SIG-M5 (cell line): ENCODE measurements around the gene RFX2.
"Not testable (repeated sequence)": the region's sequence is repeated elsewhere in the genome, so short reads cannot be mapped to it uniquely, and the experiment has no call there.

Experiments
- DNase-seq: peaks from one replicate; lab custom pipeline; 2025; lab: John Stamatoyannopoulos, UW

The RFX2 gene

DNA sequence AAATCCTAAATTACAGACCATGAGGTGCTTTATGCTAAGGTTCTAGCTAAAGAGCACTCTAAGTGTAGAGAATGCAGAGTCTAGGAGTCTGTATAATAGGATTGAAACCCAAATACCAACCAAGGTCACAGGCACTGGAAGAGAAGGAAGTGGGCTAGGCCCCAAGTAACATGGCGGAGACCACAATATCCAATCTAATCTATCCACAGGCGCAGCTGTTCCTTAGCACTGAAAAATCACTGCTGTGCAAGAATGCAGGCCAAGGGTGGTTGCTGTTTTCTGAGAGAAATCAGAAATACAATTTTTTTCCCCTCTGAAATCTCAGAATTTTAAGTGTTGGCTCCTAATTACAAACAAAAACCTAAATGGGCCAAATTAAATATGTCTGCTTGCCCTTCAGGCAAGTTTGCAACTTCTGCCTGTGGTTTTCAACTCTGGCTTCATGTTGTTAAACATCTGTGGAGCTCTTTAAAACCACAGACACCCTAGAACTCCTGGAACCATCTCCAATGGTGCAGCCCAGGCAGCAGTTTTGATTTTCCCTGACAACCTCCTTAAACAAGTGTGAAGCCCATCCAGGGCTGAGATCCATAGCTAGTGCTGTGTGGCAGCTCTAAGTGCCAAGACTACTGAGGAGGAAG is 138.5 kb downstream of the RFX2 start:
- DNase-seq = no peak

DNA sequence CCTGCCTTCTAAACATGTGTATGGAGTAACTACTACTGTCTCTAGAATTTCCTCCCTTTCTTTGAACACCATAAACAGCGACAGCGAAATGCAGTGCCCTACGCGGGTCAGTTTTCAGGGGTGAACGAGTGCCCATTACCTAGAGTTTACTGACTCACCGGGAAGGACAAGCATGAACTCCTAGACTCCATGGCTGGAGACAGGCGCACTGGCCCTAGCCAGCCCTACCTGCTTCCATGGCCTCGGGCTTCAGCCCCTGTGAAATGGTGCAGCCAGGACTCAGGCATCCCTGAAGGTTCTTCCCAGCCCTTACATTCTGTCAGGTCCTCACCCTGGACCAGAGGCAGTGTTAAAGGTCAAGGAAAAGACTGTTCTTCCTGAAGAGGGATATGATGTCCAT is 140.8 kb downstream of the RFX2 start:
- no peak for DNase-seq

DNA sequence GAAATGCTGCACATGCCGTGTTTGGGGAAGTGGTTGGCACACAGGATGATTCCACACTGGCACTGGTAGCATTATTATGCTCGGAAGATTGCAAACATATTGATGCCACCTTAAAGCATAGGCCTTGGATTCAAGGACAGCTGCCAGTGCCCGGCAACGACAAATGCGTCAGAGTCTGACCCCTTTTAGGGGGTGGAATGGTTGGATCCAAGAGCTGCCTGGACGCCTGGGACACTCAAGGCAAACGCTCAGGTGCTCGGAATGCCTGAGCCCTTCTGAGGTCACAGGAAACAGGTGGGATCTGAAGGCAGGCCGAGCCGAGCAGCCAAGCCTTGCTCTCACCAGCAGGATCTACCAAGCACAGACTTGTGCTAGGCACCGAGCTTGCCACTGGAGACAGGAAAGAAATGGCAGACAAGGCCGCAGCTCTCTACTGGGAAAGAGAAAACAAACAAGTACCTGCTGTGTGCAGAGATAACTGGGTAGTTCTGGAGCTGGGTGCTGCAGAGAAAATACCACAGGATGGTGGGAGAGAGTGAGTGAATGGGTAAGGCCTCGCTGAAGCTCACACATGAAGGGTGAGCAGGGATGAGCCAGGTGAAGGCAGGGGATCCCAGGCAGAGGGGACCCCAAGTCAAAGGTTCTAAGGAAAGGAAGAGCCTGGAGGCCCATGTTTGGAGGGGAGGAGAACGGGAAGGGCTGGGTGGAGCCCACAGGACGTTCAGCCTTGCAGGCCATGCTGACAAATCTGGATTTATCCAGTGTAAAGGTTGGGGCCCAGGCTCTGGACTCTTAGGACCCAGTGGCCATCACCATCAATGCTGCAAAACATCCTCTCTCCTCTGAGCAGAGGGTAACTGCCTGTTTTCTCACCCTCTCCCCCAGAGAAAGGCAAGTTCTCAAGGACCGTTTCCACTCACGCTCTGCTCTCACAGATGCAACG is 141.6 kb downstream of the RFX2 start:
- no peak for DNase-seq

- DNase-seq = no peak
Observed at GRCh38 chr19:5967994-5968430, 142.3 kb downstream of the RFX2 start.

GRCh38 chr19:5967571-5967970 is 142.7 kb downstream of the RFX2 start:
- no peak for DNase-seq

DNA sequence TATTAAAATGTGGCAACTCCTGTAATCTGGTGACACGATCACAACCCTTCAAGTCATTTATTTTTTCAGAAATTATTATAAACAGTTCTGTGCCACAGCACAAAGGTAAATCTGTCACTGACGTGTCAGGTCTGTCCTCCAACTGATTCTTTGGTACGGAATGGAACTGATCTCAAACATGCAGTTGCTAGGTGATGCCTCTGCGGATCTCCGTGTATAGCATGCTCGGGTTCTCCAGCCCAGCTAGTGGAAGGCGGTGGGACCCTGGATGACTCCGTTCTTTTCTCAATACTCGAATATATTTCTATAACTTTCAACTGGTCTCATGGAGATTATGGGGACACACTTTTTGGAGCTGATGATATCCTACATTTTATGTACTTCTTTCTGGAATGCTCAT is 143.4 kb downstream of the RFX2 start:
- no peak for DNase-seq

GRCh38 chr19:5966215-5966614 is 144.1 kb downstream of the RFX2 start:
- DNase-seq = no peak

DNA sequence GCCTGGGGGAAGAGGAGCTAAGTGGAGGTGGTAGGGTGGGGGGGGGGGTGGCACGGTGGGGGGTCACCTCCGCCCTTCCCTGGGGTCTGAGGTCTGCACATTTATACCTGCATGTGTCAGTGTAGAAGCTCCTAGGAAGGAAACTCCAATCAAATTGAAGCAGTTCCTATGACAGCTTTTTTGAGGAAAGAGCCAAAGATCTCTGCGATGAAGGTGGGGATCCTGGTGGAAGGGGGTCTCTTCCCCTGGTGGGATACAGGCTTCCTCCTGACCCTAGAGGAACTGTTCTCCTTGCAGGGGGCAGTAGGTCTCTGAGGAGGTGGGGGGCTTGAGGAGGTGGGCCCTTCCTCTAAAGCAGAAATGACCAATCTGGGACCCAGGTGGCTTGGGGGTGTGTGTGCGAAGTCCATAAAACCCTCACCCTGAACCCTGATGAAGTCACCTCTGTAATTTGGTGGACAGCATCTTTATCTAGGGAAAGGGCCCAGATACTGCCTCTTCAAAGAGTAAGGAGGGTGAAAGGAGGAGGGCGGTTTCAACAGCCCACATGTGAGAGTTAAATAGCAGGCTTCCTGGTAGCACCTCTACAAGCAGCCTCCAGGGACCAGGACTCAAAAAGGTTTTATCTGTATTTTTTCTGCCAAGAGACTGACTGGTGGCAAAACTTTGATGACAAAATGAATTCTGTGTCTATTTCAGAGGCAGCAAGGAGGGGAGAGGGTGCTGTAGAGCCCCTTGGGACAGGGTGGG is 145.3 kb downstream of the RFX2 start:
- DNase-seq = no peak

- DNase-seq = no peak
Observed at GRCh38 chr19:5963855-5964254, 146.4 kb downstream of the RFX2 start.

- DNase-seq = not testable (repeated sequence)
Observed at GRCh38 chr19:5963259-5963658, 147.0 kb downstream of the RFX2 start.

DNA sequence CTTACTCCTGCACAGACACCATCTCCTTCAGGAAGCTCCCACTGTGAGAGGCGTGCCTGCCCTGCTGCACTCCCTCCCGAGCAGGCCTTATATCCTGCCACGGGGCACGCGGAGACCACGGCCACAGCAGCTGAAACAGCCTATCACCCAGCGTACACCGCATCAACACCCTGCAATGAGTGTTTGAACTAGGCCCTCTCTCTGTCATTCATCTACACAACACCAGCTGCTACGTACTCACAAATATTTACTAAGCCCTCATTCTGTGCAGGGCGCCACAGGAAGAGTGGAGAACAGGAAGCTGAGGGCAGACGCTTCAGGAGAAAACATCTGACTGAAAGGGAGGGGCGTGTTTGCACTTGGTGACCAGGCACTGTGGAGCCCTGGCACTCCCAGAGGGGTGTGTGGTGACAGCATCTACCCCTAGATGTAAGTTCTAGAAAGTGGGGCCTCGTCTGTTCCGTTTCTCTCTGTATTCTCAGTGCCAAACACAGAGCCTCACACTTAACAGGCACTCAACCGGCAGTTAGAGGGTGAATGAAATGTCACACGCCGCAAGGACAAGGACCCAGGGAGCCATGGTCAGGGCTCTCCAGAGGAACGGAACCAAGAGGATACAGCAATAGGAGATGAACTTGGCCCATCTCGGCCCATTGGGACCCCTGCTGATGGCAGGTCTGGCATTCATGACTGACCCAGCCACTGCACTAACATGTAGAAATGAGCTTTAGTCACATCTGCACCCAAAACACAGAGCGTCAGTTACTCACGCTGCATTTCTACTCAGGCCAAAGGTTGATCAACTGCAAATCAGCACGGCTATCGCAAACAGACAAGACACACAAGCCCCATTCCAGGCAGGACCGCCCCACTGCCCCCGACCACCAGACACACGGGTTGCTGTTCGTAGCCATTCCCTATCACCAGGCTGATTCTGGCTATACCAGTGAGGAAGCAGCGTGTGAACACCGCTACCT is 148.0 kb downstream of the RFX2 start:
- DNase-seq = no peak

DNA sequence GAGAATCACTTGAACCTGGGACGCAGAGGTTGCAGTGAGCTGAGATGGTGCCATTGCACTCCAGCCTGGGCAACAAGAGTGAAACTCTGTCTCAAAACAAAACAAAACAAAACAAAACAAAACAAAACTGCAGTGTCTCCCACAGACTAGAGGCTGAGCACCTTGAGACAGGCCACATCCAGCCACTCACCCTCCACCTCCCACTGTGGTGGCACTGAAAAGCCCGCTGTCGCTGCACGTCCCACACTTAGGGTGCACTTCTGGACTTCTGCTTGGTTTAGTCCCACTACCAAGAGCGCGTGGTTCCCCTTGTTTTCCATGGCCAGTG is 148.7 kb downstream of the RFX2 start:
- DNase-seq = not testable (repeated sequence)

GRCh38 chr19:5960005-5961001 is 150.0 kb downstream of the RFX2 start:
- no peak for DNase-seq

DNA sequence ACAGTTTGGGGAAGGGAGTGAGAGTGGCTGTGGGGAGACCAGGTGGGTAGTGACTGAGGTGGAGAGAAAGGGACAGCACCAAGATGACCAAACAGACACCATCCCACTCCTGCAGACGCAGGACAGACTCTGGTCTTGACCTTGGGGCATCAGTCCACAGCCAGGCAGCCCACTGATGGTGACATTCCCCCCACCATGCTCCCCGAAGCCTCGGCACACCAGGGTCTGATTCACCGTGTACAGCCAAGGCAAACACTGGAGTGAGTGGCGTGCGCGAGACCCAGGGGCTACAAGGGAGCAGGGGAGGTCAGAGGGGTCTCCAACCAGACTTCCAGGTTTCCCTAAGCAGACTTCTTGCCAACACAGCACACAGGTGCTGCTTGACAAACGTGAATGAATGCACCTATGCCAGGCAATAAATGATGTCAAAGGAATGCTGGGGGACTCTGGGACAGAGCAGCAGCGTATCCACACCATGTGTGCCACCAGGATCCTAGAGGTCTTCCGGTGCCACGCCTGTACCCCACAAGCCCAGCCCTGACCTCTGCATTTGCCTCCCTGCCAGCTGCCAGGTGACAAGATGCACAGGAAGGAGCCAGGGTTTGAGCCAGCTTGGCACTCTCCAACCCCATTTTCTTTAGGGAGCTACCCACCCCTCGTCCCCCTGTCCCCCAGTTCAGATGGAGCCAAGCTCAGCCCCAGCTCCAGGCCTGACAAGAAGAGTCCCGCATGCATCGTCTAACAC is 150.9 kb downstream of the RFX2 start:
- no peak for DNase-seq

DNA sequence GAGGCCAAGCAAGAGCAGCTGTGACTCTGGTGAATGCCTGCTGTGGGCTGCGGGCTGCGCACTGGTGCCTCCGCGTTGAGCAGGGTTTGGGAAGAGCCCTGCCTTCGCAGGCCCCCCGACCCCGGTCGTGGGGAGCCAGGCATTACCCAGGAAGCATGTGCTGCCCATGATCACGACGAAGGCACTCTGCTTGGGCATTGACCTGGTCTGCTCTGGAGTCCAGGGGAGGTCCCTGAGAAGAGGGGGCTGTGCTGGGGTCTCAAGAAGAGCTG is 151.5 kb downstream of the RFX2 start:
- no peak for DNase-seq

DNA sequence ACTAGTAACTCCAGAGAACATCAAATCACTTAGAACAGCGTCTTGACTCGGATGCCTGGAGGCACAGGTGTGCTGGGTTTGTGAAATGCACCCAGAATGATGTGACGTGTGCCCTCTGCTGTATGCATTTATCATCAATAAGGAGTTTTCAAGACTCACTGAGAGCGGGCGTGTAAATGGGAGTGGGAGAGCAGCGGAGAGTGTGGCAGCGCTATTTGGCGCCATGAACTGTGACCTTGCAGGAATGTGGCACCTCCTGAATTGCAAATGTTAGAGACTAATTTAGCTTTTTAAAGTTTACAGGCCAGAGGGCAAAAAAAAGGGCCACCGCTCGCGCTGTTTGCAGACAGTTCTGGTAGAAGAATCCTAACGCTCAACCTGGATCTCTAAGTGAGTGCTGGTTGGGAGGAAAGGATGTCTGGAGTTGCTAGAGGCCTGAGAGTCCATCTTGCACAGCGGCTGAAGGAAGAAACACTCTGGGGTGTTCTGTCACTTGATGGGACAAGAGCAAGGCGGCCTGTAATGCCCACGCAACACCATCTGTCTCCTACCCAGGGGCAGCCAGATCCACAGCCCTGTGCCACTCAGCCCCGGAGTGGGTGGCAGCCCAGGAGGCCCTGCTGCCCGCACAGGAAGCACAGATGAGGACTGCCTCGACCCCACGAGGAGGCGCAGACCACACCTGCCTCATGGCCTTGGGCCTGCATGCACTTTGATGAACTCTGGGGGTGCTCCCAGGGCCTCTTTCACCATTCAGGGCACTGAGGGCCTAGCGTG is 152.0 kb downstream of the RFX2 start:
- no peak for DNase-seq

GRCh38 chr19:5957170-5957569 is 153.1 kb downstream of the RFX2 start:
- DNase-seq = no peak

DNA sequence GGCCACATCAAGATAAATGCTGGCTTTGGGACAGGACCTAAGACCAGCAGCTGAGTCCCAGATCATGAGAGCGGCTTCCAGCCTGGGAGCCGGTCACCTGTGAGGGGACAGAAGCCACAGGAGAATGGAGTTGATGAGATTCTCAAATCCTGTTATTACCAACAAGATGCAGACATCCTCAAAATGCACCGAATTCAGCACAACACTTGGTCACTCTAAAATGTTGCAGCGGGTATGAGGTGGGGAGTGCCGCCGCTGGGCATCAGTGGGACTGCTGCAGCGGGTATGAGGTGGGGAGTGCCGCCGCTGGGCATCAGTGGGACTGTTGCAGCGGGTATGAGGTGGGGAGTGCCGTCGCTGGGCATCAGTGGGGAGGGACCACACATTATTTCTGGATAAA is 153.6 kb downstream of the RFX2 start:
- no peak for DNase-seq

DNA sequence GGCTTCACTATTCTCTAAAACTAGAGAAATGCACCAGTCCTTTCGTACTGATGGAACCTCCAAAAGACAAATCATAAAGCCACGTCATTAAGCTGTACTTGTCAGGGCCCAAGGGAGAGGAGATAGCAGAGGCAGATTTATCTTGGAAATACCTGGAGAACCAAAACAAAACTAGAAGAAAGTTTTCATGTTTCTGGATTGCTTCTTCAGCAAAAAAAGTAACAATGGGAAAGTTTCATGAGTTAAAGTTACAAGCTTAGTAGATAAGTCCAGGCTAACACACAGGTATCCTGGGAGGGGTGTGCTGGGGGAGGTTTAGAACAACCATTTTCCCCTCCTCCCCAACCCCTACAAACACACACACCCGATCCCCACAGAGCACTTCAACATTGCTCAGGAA is 154.0 kb downstream of the RFX2 start:
- DNase-seq = no peak
